Mucosa of descending colon (tissue), 3 donors: ENCODE data around the gene CELSR2. TPM values are rescaled to one million over a fixed set of nuclear protein-coding genes. Genes with fewer than 3 reads are reported as not detected.
A peak's percentile ranks its signal among the peaks of the same experiment; 100 is the strongest.

Experiments used
- ATAC-seq: fragments of 200-7000 bp; cut with Tn5 transposase; one replicate; pipeline ENCODE4 v1.9.1; 2020; ENCODE audit warnings: mild to moderate bottlenecking, moderate library complexity
- DNase-seq, 3 donors: peaks; one replicate each; pipeline ENCODE4 v3.0.0-alpha.2; 2020
- H3K36me3 ChIP-seq: fragments of 200-600 bp; one replicate; pipeline ENCODE4 v1.8.0; 2021; ENCODE audit warnings: low read depth, mild to moderate bottlenecking
- H3K4me1 ChIP-seq: fragments of 200-600 bp; one replicate; pipeline ENCODE4 v1.8.0; 2021; ENCODE audit warnings: low read depth, mild to moderate bottlenecking
- H3K4me3 ChIP-seq: fragments of 200-600 bp; one replicate; pipeline ENCODE4 v1.8.0; 2021; ENCODE audit warnings: mild to moderate bottlenecking
- H3K9me3 ChIP-seq: fragments of 200-600 bp; one replicate; pipeline ENCODE4 v1.8.0; 2021; ENCODE audit warnings: mild to moderate bottlenecking
- CTCF ChIP-seq: fragments of 200-600 bp; IDR thresholded peaks from one replicate; pipeline ENCODE4 v1.8.0; 2022; ENCODE audit warnings: antibody characterized with exemption, mild to moderate bottlenecking
- intact Hi-C, 2 donors: fragments of 100-400 bp; cut with DNase I in 1 of 2; cut with micrococcal nuclease in 1 of 2; formaldehyde crosslinking; loops; one replicate each; pipeline versions ENCODE4 v1.11.0 to v1.11.1; 2022; cut with DNase I, micrococcal nuclease
- total RNA-seq, 3 donors: library from RNA; stranded (reverse); fragmentation: NEBNext Ultra II Directional in 2 of 3; extraction: Animal tissue kit (Norgen Biotek cat#: 25700) in 2 of 3; gene quantifications; one replicate each; pipeline versions ENCODE4 v1.2.1 to v1.2.4, GENCODE V29; 2021 to 2023
- donor health status: DM: no; HTN: no; CAD: no; lungs with moderate emphysema.
- donor health status: DM: no; HTN: no; CAD: no.
- donor health status: DM: no; HTN: yes; CAD: no.

The CELSR2 gene
- total RNA-seq, 3 donors from 2014 or later: 2.8 to 14.7 (median 3.2) TPM

GRCh38 chr1:109264379-109264755 lies 15.0 kb downstream of the CELSR2 start:
- no peak overlapping the region for H3K4me3 ChIP-seq
- H3K4me1 ChIP-seq: no peaks in the 10 kb centered on the region
- H3K36me3 ChIP-seq: no peaks in the 10 kb centered on the region
- intact Hi-C loops: loop anchor here in 1 of 2 donors (5.0 kb wide), 1 partner anchor 133 kb away; the partner anchor contains the start of gene SORT1
- no peak for TF ChIP-seq CTCF
- peak in 1 of 3 donors; percentile 44 for DNase-seq
- ATAC-seq: no peak
- H3K9me3 ChIP-seq: no peaks in the 10 kb centered on the region

- Histone ChIP-seq H3K36me3 (no peaks in the 10 kb centered on the region), H3K4me1 (no peaks in the 10 kb centered on the region), H3K9me3 (no peaks in the 10 kb centered on the region), H3K4me3 (no peak overlapping the region)
- ATAC-seq: no peak
- intact Hi-C loops: no loop called here
- peak in 1 of 3 donors; percentile 38 for DNase-seq
- no peak for TF ChIP-seq CTCF
Measured at GRCh38 chr1:109265016-109265415, 15.7 kb downstream of the CELSR2 start.

GRCh38 chr1:109265741-109266330 lies 16.5 kb downstream of the CELSR2 start:
- intact Hi-C loops: no loop called here
- Histone ChIP-seq H3K4me1 (no peaks in the 10 kb centered on the region), H3K9me3 (no peaks in the 10 kb centered on the region), H3K4me3 (no peak overlapping the region), H3K36me3 (no peaks in the 10 kb centered on the region)
- DNase-seq (peak in 1 of 3 donors; percentile 31), ATAC-seq (no peak)
- TF ChIP-seq CTCF: no peak

GRCh38 chr1:109266965-109267364 lies 17.6 kb downstream of the CELSR2 start:
- H3K9me3 ChIP-seq: no peaks in the 10 kb centered on the region
- H3K4me1 ChIP-seq: no peaks in the 10 kb centered on the region
- no peaks in the 10 kb centered on the region for H3K36me3 ChIP-seq
- TF ChIP-seq CTCF: no peak
- no peak overlapping the region for H3K4me3 ChIP-seq
- no peak for ATAC-seq
- DNase-seq: peak in 1 of 3 donors; percentile 46
- intact Hi-C loops: no loop called here

- H3K9me3 ChIP-seq: no peaks in the 10 kb centered on the region
- H3K36me3 ChIP-seq: no peaks in the 10 kb centered on the region
- no peak overlapping the region for H3K4me3 ChIP-seq
- H3K4me1 ChIP-seq: no peaks in the 10 kb centered on the region
- ATAC-seq (no peak), DNase-seq (no peak)
- intact Hi-C loops: no loop called here
- TF ChIP-seq CTCF: no peak
Measured at GRCh38 chr1:109267743-109268300, 18.5 kb downstream of the CELSR2 start.
